ENCODE data around the gene S1PR4.
"Not testable (repeated sequence)": the region's sequence is repeated elsewhere in the genome, so short reads cannot be mapped to it uniquely, and the experiment has no call there.

Gene S1PR4

GRCh38 chr19:3194106-3195087 is 15.8 kb downstream of the S1PR4 start:
- DNase-seq (ENCODE audit: low spot score): peak; percentile 90

GRCh38 chr19:3196064-3196932 is 17.7 kb downstream of the S1PR4 start:
- DNase-seq (ENCODE audit: low spot score): no peak

- DNase-seq (ENCODE audit: low spot score): no peak
Observed at GRCh38 chr19:3196933-3197205, 18.3 kb downstream of the S1PR4 start.

GRCh38 chr19:3198901-3199700 is 20.5 kb downstream of the S1PR4 start:
- DNase-seq (ENCODE audit: low spot score): no peak

- no peak for DNase-seq (ENCODE audit: low spot score)
Observed at GRCh38 chr19:3201072-3201700, 22.6 kb downstream of the S1PR4 start.

- DNase-seq (ENCODE audit: low spot score): no peak
Observed at GRCh38 chr19:3201911-3202310, 23.3 kb downstream of the S1PR4 start.

- DNase-seq (ENCODE audit: low spot score): no peak
Observed at GRCh38 chr19:3202346-3202745, 23.8 kb downstream of the S1PR4 start.

- not testable (repeated sequence) for DNase-seq (ENCODE audit: low spot score)
Observed at GRCh38 chr19:3202895-3203294, 24.3 kb downstream of the S1PR4 start.

GRCh38 chr19:3203805-3204645 is 25.5 kb downstream of the S1PR4 start:
- no peak for DNase-seq (ENCODE audit: low spot score)

GRCh38 chr19:3204646-3205275 is 26.2 kb downstream of the S1PR4 start:
- no peak for DNase-seq (ENCODE audit: low spot score)

- no peak for DNase-seq (ENCODE audit: low spot score)
Observed at GRCh38 chr19:3206216-3206953, 27.8 kb downstream of the S1PR4 start.

GRCh38 chr19:3207461-3208242 is 29.1 kb downstream of the S1PR4 start:
- DNase-seq (ENCODE audit: low spot score): no peak

- DNase-seq (ENCODE audit: low spot score): no peak
Observed at GRCh38 chr19:3208317-3209207, 30.0 kb downstream of the S1PR4 start.

- DNase-seq (ENCODE audit: low spot score): peak; percentile 67
Observed at GRCh38 chr19:3210347-3211017, 31.9 kb downstream of the S1PR4 start.

- DNase-seq (ENCODE audit: low spot score): no peak
Observed at GRCh38 chr19:3211191-3211590, 32.6 kb downstream of the S1PR4 start.

- no peak for DNase-seq (ENCODE audit: low spot score)
Observed at GRCh38 chr19:3213159-3213558, 34.6 kb downstream of the S1PR4 start.

- no peak for DNase-seq (ENCODE audit: low spot score)
Observed at GRCh38 chr19:3216874-3217273, 38.3 kb downstream of the S1PR4 start.
